CD4-positive, CD25-positive, alpha-beta regulatory T cell (primary cell): Measurements from ENCODE around the gene CHPF2. TPM values are rescaled to one million over a fixed set of nuclear protein-coding genes. Genes with fewer than 3 reads are reported as not detected.

Source experiments
- ATAC-seq, 2 donors: fragments of 150-1000 bp; cut with Tn5 transposase; one replicate each; pipeline ENCODE4 v1.10.0; 2021; ENCODE audit warnings: low read depth in 2 of 2, moderate number of reproducible peaks in 2 of 2, moderate library complexity in 1 of 2
- DNase-seq, 3 donors: peaks; one replicate each; pipeline versions ENCODE4 v3.0.0 to v3.0.0-alpha.2; 2012 to 2022; ENCODE audit warnings: mixed read lengths in 1 of 3
- H3K27ac ChIP-seq: one replicate; pipeline ENCODE4 v1.7.0; 2013; ENCODE audit warnings: mild to moderate bottlenecking, low read length; ENCODE audit not compliant: insufficient read depth, poor library complexity, severe bottlenecking
- H3K27me3 ChIP-seq: one replicate; pipeline ENCODE4 v1.7.0; 2013; ENCODE audit warnings: low read length; ENCODE audit not compliant: control insufficient read depth, insufficient read depth
- H3K36me3 ChIP-seq: one replicate; pipeline ENCODE4 v1.7.0; 2013; ENCODE audit warnings: mild to moderate bottlenecking, low read length, moderate library complexity; ENCODE audit not compliant: control insufficient read depth, insufficient read depth
- H3K4me1 ChIP-seq: 2 replicates; pipeline ENCODE4 v1.7.0; 2013; ENCODE audit warnings: mild to moderate bottlenecking, low read length; ENCODE audit not compliant: insufficient read depth, control insufficient read depth, poor library complexity, severe bottlenecking
- H3K4me3 ChIP-seq: one replicate; pipeline ENCODE4 v1.7.0; 2013; ENCODE audit warnings: low read depth, mild to moderate bottlenecking, low read length, moderate library complexity
- H3K9me3 ChIP-seq, 2 experiments: 1 replicate in 1 of 2; 2 replicates in 1 of 2; pipeline ENCODE4 v1.7.0; 2013; ENCODE audit warnings: low read length in 2 of 2, mild to moderate bottlenecking in 1 of 2, moderate library complexity in 1 of 2; ENCODE audit not compliant: control insufficient read depth in 2 of 2
- H3K27ac Mint-ChIP-seq, 3 donors: one replicate each; pipeline ENCODE4 v1.8.0; 2020 to 2022; ENCODE audit warnings: mild to moderate bottlenecking in 3 of 3, mixed read lengths in 3 of 3, moderate library complexity in 2 of 3
- H3K27me3 Mint-ChIP-seq: one replicate; pipeline ENCODE4 v1.8.0; 2022; ENCODE audit warnings: mild to moderate bottlenecking, mixed read lengths
- H3K36me3 Mint-ChIP-seq: one replicate; pipeline ENCODE4 v1.8.0; 2020; ENCODE audit warnings: mixed read lengths
- H3K4me1 Mint-ChIP-seq, 4 donors: one replicate each; pipeline ENCODE4 v1.8.0; 2020 to 2022; ENCODE audit warnings: mixed read lengths in 4 of 4, mild to moderate bottlenecking in 1 of 4
- H3K4me3 Mint-ChIP-seq, 4 donors: one replicate each; pipeline ENCODE4 v1.8.0; 2020 to 2022; ENCODE audit warnings: mild to moderate bottlenecking in 4 of 4, mixed read lengths in 4 of 4, moderate library complexity in 3 of 4
- H3K9me3 Mint-ChIP-seq, 7 donors: one replicate each; pipeline ENCODE4 v1.8.0; 2020 to 2022; ENCODE audit warnings: mixed read lengths in 7 of 7, mild to moderate bottlenecking in 3 of 7, moderate library complexity in 2 of 7
- polyA plus RNA-seq, 4 donors: library from polyadenylated mRNA; unstranded; fragments of 300-500 nt; fragmentation: Illumina TruSeq; gene quantifications; one replicate each; pipeline ENCODE4 v1.2.3, GENCODE V29; 2021
- total RNA-seq: library from RNA; stranded (reverse); gene quantifications from one replicate; pipeline ENCODE4 v1.2.3, GENCODE V29; 2022

The CHPF2 gene
- total and polyA plus RNA-seq, 5 donors from 2014 or later: 18.8 to 38.8 (median 24.4) TPM

DNA sequence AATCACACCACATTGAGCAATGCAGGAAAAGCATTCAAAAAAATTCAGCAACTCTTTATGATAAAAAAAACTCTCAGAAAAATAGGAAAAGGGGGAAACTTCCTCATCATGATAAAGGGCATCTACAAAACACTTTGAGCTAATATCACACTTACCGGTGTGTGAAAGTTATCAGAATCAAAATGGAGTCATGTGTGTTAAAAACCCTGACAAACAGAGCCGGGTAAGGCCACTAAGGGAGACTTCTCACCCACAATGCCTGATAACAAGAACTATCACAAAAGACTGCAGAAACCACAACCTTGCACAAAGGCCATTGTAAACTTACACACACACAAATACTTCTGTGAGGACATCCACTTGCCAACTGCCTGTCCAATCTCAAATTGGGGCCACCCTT lies 51.0 kb downstream of the CHPF2 start:
- Mint-ChIP-seq H3K27me3 (peaks cover 31% of the 10 kb centered on the region), H3K4me3 (peak overlapping the region in 1 of 4 donors; percentile 33), H3K27ac (no peak overlapping the region), H3K36me3 (no peaks in the 10 kb centered on the region), H3K4me1 (no peaks in the 10 kb centered on the region), H3K9me3 (peaks cover 0 to 6% (median 0%) of the 10 kb centered on the region in 7 donors)
- Histone ChIP-seq H3K9me3 (peaks cover 0 to 3% of the 10 kb centered on the region in 2 experiments), H3K27me3 (no peaks in the 10 kb centered on the region), H3K27ac (no peak overlapping the region), H3K36me3 (no peaks in the 10 kb centered on the region), H3K4me1 (no peaks in the 10 kb centered on the region), H3K4me3 (no peak overlapping the region)
- ATAC-seq: no peak
- DNase-seq: no peak

- Mint-ChIP-seq H3K27ac (no peak overlapping the region), H3K36me3 (no peaks in the 10 kb centered on the region), H3K4me1 (no peaks in the 10 kb centered on the region), H3K9me3 (peaks cover 0 to 6% (median 0%) of the 10 kb centered on the region in 7 donors), H3K27me3 (peaks cover 15% of the 10 kb centered on the region), H3K4me3 (no peak overlapping the region)
- H3K4me1 ChIP-seq: no peaks in the 10 kb centered on the region
- H3K36me3 ChIP-seq: no peaks in the 10 kb centered on the region
- H3K9me3 ChIP-seq: peaks cover 0 to 3% of the 10 kb centered on the region in 2 experiments
- no peak overlapping the region for H3K27ac ChIP-seq
- H3K4me3 ChIP-seq: no peak overlapping the region
- DNase-seq: no peak
- ATAC-seq: no peak
- H3K27me3 ChIP-seq: no peaks in the 10 kb centered on the region
These were observed 53.9 kb downstream of the CHPF2 start for GRCh38 chr7:151286148-151286547.

Other genes starting within 250 kb of the CHPF2 start
- gene NOS3, start 241.5 kb upstream of the CHPF2 start, total RNA-seq: 10.7 TPM
- 1 to 10 TPM; 3.2 to 8.8 (median 7.1) TPM for gene NOS3, start 241.5 kb upstream of the CHPF2 start, polyA plus RNA-seq
- gene ATG9B, start 208.0 kb upstream of the CHPF2 start, total RNA-seq: 21.2 TPM
- gene ATG9B, start 208.0 kb upstream of the CHPF2 start, polyA plus RNA-seq: 10 to 100 TPM; 18.6 to 38.7 (median 36.2) TPM
- gene ABCB8, start 204.0 kb upstream of the CHPF2 start, total RNA-seq: 61.4 TPM
- gene ABCB8, start 204.0 kb upstream of the CHPF2 start, polyA plus RNA-seq: 10 to 100 TPM; 16.9 to 20.6 (median 18.6) TPM
- gene ASIC3, start 184.0 kb upstream of the CHPF2 start, total RNA-seq: 5.9 TPM
- not detected for gene ASIC3, start 184.0 kb upstream of the CHPF2 start, polyA plus RNA-seq
- 7.6 TPM for gene CDK5, start 174.6 kb upstream of the CHPF2 start, total RNA-seq
- gene CDK5, start 174.6 kb upstream of the CHPF2 start, polyA plus RNA-seq: 10 to 100 TPM; 15.7 to 20.7 (median 17.6) TPM
- 71.7 TPM for gene SLC4A2, start 172.9 kb upstream of the CHPF2 start, total RNA-seq
- gene SLC4A2, start 172.9 kb upstream of the CHPF2 start, polyA plus RNA-seq: 10 to 100 TPM; 11.6 to 13.9 (median 12.3) TPM
- gene FASTK, start 151.7 kb upstream of the CHPF2 start, total RNA-seq: 92.4 TPM
- 10 to 100 TPM; 39.5 to 53.3 (median 46.6) TPM for gene FASTK, start 151.7 kb upstream of the CHPF2 start, polyA plus RNA-seq
- gene TMUB1, start 149.0 kb upstream of the CHPF2 start, total RNA-seq: 53.9 TPM
- gene TMUB1, start 149.0 kb upstream of the CHPF2 start, polyA plus RNA-seq: 10 to 100 TPM; 41.1 to 54.6 (median 48.3) TPM
- gene AGAP3, start 146.0 kb upstream of the CHPF2 start, total RNA-seq: 24.7 TPM
- gene AGAP3, start 146.0 kb upstream of the CHPF2 start, polyA plus RNA-seq: 1 to 10 TPM; 1.9 to 3.2 (median 2.7) TPM
- not detected for gene GBX1, start 64.8 kb upstream of the CHPF2 start, total RNA-seq
- not detected for gene GBX1, start 64.8 kb upstream of the CHPF2 start, polyA plus RNA-seq
- not detected for gene ASB10, start 45.2 kb upstream of the CHPF2 start, total RNA-seq
- not detected for gene ASB10, start 45.2 kb upstream of the CHPF2 start, polyA plus RNA-seq
- 3.8 TPM for gene H2BK1, start 22.0 kb upstream of the CHPF2 start, total RNA-seq
- not detected for gene H2BK1, start 22.0 kb upstream of the CHPF2 start, polyA plus RNA-seq
- 16.3 TPM for gene ABCF2, start 5.3 kb upstream of the CHPF2 start, total RNA-seq
- 10 to 100 TPM; 25.9 to 31.4 (median 29.7) TPM for gene ABCF2, start 5.3 kb upstream of the CHPF2 start, polyA plus RNA-seq
- gene SMARCD3, start 16.2 kb downstream of the CHPF2 start, total RNA-seq: 4.7 TPM
- 1 to 10 TPM; 1.5 to 4.4 (median 2.1) TPM for gene SMARCD3, start 16.2 kb downstream of the CHPF2 start, polyA plus RNA-seq
- gene NUB1, start 109.3 kb downstream of the CHPF2 start, total RNA-seq: 65.2 TPM
- gene NUB1, start 109.3 kb downstream of the CHPF2 start, polyA plus RNA-seq: 10 to 100 TPM; 51.0 to 65.0 (median 52.8) TPM
- gene WDR86, start 177.6 kb downstream of the CHPF2 start, total RNA-seq: 4.8 TPM
- under 1 TPM in 3 of 4 donors, not detected in 1; 0.15 to 0.71 (median 0.31) TPM for gene WDR86, start 177.6 kb downstream of the CHPF2 start, polyA plus RNA-seq
- 0.39 TPM for gene CRYGN, start 207.7 kb downstream of the CHPF2 start, total RNA-seq
- under 1 TPM in 3 of 4 donors, not detected in 1; 0.30 to 0.39 (median 0.38) TPM for gene CRYGN, start 207.7 kb downstream of the CHPF2 start, polyA plus RNA-seq